HEK293 (cell line): Measurements from ENCODE around the gene KIF7.

Experiments used
- CTCF ChIA-PET: fragments of 350-600 bp; formaldehyde crosslinking; extraction: SDS; loops from one replicate; lab custom pipeline; 2021; ENCODE audit warnings: antibody characterized with exemption; lab: Yijun Ruan, JAX
- POLR2A ChIA-PET: fragments of 300-600 bp; formaldehyde crosslinking; extraction: SDS; loops from one replicate; lab custom pipeline; 2020; ENCODE audit warnings: antibody characterized with exemption, inconsistent platforms; lab: Yijun Ruan, JAX
- H3K27ac ChIP-seq: fragments of 200-500 bp; sonication (Bioruptor generic); 2 replicates; pipeline ENCODE4 v1.5.1; 2014; ENCODE audit warnings: low read depth, low read length, control low read depth, inconsistent platforms; ENCODE audit errors: extremely low read depth
- H3K36me3 ChIP-seq, 2 experiments: fragments of 200-500 bp in 1 of 2; sonication (Bioruptor generic) in 1 of 2; 1 replicate in 1 of 2; 2 replicates in 1 of 2; pipeline ENCODE4 v1.5.1; 2014 to 2017; ENCODE audit warnings: inconsistent platforms in 2 of 2, low read length in 2 of 2; ENCODE audit not compliant: control insufficient read depth in 2 of 2, insufficient read depth in 1 of 2
- H3K4me1 ChIP-seq: fragments of 200-500 bp; sonication (Bioruptor generic); 2 replicates; pipeline ENCODE4 v1.5.1; 2014; ENCODE audit warnings: mild to moderate bottlenecking, low read length, inconsistent platforms; ENCODE audit not compliant: control insufficient read depth, insufficient read depth
- H3K4me3 ChIP-seq: 2 replicates; pipeline ENCODE4 v1.5.1; 2011; ENCODE audit warnings: low read depth, mild to moderate bottlenecking, control low read depth, low read length, moderate library complexity
- H3K9me3 ChIP-seq: fragments of 200-500 bp; sonication (Bioruptor generic); 2 replicates; pipeline ENCODE4 v1.5.1; 2014; ENCODE audit warnings: low read depth, low read length, inconsistent platforms; ENCODE audit not compliant: control insufficient read depth, insufficient read depth
- BCL11A ChIP-seq: fragments of 450-650 bp; formaldehyde crosslinking; IDR thresholded peaks from 2 replicates; pipeline ENCODE4 v1.5.1; 2016; ENCODE audit warnings: low read depth, missing biosample characterization, missing genetic modification characterization
- BCL11B ChIP-seq: fragments of 450-650 bp; formaldehyde crosslinking; IDR thresholded peaks from 2 replicates; pipeline ENCODE4 v1.5.1; 2016; ENCODE audit warnings: low read depth, missing biosample characterization, missing genetic modification characterization
- GLIS1 ChIP-seq: fragments of 450-650 bp; formaldehyde crosslinking; IDR thresholded peaks from 2 replicates; pipeline ENCODE4 v1.5.1; 2016; ENCODE audit warnings: missing biosample characterization, missing genetic modification characterization
- HOXC10 ChIP-seq: sonication (generic); formaldehyde crosslinking; IDR thresholded peaks from 2 replicates; pipeline ENCODE4 v1.8.1; 2023; ENCODE audit warnings: mild to moderate bottlenecking, missing genetic modification reagents
- SCRT1 ChIP-seq: fragments of 450-650 bp; formaldehyde crosslinking; IDR thresholded peaks from 2 replicates; pipeline ENCODE4 v1.5.1; 2016; ENCODE audit warnings: missing biosample characterization, missing genetic modification characterization, borderline replicate concordance
- ZBTB17 ChIP-seq: fragments of 450-650 bp; formaldehyde crosslinking; IDR thresholded peaks from 2 replicates; pipeline ENCODE4 v1.5.1; 2016; ENCODE audit warnings: missing biosample characterization, missing genetic modification characterization
- ZBTB21 ChIP-seq: fragments of 450-650 bp; formaldehyde crosslinking; IDR thresholded peaks from 2 replicates; pipeline ENCODE4 v1.5.1; 2017; ENCODE audit warnings: missing biosample characterization, missing genetic modification characterization
- ZNF184 ChIP-seq: fragments of 450-650 bp; IDR thresholded peaks from 2 replicates; pipeline ENCODE4 v1.5.1; 2018; ENCODE audit warnings: missing biosample characterization, mild to moderate bottlenecking, missing genetic modification characterization
- ZNF214 ChIP-seq: fragments of 450-650 bp; formaldehyde crosslinking; IDR thresholded peaks from 2 replicates; pipeline ENCODE4 v1.5.1; 2017; ENCODE audit warnings: missing biosample characterization, mild to moderate bottlenecking, missing genetic modification characterization, borderline replicate concordance
- ZNF24 ChIP-seq: fragments of 450-650 bp; formaldehyde crosslinking; IDR thresholded peaks from 2 replicates; pipeline ENCODE4 v1.5.1; 2016; ENCODE audit warnings: missing biosample characterization, missing genetic modification characterization
- ZNF623 ChIP-seq: fragments of 450-650 bp; formaldehyde crosslinking; IDR thresholded peaks from 2 replicates; pipeline ENCODE4 v1.5.1; 2016; ENCODE audit warnings: missing biosample characterization, missing genetic modification characterization
- ZNF658 ChIP-seq: fragments of 450-650 bp; formaldehyde crosslinking; IDR thresholded peaks from 2 replicates; pipeline ENCODE4; 2016; ENCODE audit warnings: missing biosample characterization, missing genetic modification characterization
- ZNF670 ChIP-seq: fragments of 450-650 bp; formaldehyde crosslinking; IDR thresholded peaks from 2 replicates; pipeline ENCODE4 v1.5.1; 2016; ENCODE audit warnings: missing biosample characterization, missing genetic modification characterization, low read depth
- ZNF776 ChIP-seq: fragments of 450-650 bp; formaldehyde crosslinking; IDR thresholded peaks from 2 replicates; pipeline ENCODE4 v1.5.0; 2017; ENCODE audit warnings: missing biosample characterization, missing genetic modification characterization, borderline replicate concordance
- ZNF777 ChIP-seq: fragments of 450-650 bp; formaldehyde crosslinking; IDR thresholded peaks from 2 replicates; pipeline ENCODE4 v1.5.1; 2017; ENCODE audit warnings: missing biosample characterization, missing genetic modification characterization, borderline replicate concordance
- ZSCAN16 ChIP-seq: fragments of 450-650 bp; formaldehyde crosslinking; IDR thresholded peaks from 2 replicates; pipeline ENCODE4 v1.5.1; 2016; ENCODE audit warnings: missing biosample characterization, missing genetic modification characterization
- ZSCAN30 ChIP-seq: fragments of 450-650 bp; IDR thresholded peaks from 2 replicates; pipeline ENCODE4 v1.5.1; 2018; ENCODE audit warnings: missing biosample characterization, mild to moderate bottlenecking, missing genetic modification characterization, moderate library complexity
- TF ChIP-seq, protein P1 (sequence below): fragments of 450-650 bp; formaldehyde crosslinking; IDR thresholded peaks from 2 replicates; pipeline ENCODE4 v1.5.1; 2016; ENCODE audit warnings: missing biosample characterization, missing genetic modification characterization
- TF ChIP-seq, protein P2 (sequence below): fragments of 450-650 bp; IDR thresholded peaks from 2 replicates; pipeline ENCODE4 v1.5.1; 2018; ENCODE audit warnings: missing biosample characterization, mild to moderate bottlenecking, missing genetic modification characterization
- TF ChIP-seq, protein P3 (sequence below): IDR thresholded peaks from 2 replicates; pipeline ENCODE4 v1.6.1; 2011; ENCODE audit warnings: mild to moderate bottlenecking, low read depth, low read length, borderline replicate concordance
- TF ChIP-seq, protein P4 (sequence below): fragments of 450-650 bp; formaldehyde crosslinking; IDR thresholded peaks from 2 replicates; pipeline ENCODE4 v1.5.1; 2016; ENCODE audit warnings: missing biosample characterization, missing genetic modification characterization
- TF ChIP-seq, protein P5 (sequence below): fragments of 450-650 bp; formaldehyde crosslinking; conservative IDR thresholded peaks from 2 replicates; pipeline ENCODE4 v1.5.1; 2016; ENCODE audit warnings: low read depth, missing biosample characterization, missing genetic modification characterization
- TF ChIP-seq, protein P6 (sequence below): fragments of 450-650 bp; formaldehyde crosslinking; IDR thresholded peaks from 2 replicates; pipeline ENCODE4 v1.5.1; 2016; ENCODE audit warnings: missing biosample characterization, missing genetic modification characterization

The KIF7 gene

DNA sequence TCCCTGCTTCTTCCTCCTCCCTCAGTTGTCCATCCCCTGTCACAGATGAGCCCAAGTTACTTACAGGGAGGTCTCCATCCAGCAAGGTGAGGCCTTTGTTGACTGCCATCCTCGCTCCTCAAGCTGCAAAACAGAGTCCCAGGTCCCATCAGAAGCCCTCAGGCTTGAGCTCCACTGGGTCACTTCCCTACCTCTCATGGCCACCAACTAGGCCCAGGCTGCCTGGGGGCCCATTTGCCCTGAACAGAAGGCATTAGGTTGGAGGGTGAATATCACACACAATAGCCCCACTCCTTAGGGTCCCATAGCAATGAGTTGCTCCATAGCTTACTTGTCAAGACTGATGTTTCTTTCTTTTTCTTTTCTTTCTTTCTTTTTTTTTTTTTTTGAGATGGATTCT is 22.1 kb upstream of the KIF7 start:
- TF ChIP-seq BCL11A (tag by site-specific recombination) (no peak), ZSCAN30 (no peak), ZSCAN16 (tag by site-specific recombination) (no peak), ZBTB21 (tag by site-specific recombination) (no peak), ZBTB17 (no peak), ZNF184 (tag by site-specific recombination) (no peak), ZNF670 (tag by site-specific recombination) (no peak), SCRT1 (no peak), HOXC10 (no peak), GLIS1 (tag by site-specific recombination) (no peak), ZNF623 (tag by site-specific recombination) (no peak), ZNF658 (no peak), ZNF24 (no peak)
- TF ChIP-seq, protein P1, sequence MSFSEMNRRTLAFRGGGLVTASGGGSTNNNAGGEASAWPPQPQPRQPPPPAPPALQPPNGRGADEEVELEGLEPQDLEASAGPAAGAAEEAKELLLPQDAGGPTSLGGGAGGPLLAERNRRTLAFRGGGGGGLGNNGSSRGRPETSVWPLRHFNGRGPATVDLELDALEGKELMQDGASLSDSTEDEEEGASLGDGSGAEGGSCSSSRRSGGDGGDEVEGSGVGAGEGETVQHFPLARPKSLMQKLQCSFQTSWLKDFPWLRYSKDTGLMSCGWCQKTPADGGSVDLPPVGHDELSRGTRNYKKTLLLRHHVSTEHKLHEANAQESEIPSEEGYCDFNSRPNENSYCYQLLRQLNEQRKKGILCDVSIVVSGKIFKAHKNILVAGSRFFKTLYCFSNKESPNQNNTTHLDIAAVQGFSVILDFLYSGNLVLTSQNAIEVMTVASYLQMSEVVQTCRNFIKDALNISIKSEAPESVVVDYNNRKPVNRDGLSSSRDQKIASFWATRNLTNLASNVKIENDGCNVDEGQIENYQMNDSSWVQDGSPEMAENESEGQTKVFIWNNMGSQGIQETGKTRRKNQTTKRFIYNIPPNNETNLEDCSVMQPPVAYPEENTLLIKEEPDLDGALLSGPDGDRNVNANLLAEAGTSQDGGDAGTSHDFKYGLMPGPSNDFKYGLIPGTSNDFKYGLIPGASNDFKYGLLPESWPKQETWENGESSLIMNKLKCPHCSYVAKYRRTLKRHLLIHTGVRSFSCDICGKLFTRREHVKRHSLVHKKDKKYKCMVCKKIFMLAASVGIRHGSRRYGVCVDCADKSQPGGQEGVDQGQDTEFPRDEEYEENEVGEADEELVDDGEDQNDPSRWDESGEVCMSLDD (tag by site-specific recombination): no peak
- TF ChIP-seq, protein P2, sequence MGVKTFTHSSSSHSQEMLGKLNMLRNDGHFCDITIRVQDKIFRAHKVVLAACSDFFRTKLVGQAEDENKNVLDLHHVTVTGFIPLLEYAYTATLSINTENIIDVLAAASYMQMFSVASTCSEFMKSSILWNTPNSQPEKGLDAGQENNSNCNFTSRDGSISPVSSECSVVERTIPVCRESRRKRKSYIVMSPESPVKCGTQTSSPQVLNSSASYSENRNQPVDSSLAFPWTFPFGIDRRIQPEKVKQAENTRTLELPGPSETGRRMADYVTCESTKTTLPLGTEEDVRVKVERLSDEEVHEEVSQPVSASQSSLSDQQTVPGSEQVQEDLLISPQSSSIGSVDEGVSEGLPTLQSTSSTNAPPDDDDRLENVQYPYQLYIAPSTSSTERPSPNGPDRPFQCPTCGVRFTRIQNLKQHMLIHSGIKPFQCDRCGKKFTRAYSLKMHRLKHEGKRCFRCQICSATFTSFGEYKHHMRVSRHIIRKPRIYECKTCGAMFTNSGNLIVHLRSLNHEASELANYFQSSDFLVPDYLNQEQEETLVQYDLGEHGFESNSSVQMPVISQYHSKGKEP: no peak
- TF ChIP-seq, protein P3, sequence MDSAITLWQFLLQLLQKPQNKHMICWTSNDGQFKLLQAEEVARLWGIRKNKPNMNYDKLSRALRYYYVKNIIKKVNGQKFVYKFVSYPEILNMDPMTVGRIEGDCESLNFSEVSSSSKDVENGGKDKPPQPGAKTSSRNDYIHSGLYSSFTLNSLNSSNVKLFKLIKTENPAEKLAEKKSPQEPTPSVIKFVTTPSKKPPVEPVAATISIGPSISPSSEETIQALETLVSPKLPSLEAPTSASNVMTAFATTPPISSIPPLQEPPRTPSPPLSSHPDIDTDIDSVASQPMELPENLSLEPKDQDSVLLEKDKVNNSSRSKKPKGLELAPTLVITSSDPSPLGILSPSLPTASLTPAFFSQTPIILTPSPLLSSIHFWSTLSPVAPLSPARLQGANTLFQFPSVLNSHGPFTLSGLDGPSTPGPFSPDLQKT: no peak
- Histone ChIP-seq H3K27ac (no peak overlapping the region), H3K4me1 (no peaks in the 10 kb centered on the region), H3K4me3 (no peak overlapping the region), H3K36me3 (no peaks in the 10 kb centered on the region; a peak in 1 of 3 replicates), H3K9me3 (no peaks in the 10 kb centered on the region)
- ChIA-PET POLR2A (interaction anchor here (0.7 kb wide), 1 partner anchor 9 kb away, joined by 4 read pairs; no protein-coding TSS in a partner anchor), CTCF (no interaction called here)

DNA sequence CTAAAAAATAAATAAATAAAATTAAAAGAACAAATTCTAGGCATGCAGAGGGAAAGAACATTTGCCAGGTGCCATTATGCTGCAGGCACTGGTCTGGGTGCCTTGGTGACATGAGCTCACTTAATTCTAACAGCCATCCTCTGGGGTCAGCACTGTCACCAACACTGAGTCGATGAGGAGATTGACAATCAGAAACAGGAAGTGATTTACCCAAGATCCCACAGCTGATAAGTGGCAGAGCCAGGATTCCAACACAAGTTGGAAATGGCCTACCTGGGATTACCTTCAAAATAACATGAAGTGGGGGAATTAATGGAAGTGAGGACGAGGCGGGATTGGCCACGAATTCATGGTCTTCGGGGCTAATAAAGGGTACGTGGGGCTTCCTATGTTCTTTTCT is 20.3 kb upstream of the KIF7 start:
- Histone ChIP-seq H3K27ac (no peak overlapping the region), H3K4me3 (no peak overlapping the region), H3K9me3 (no peaks in the 10 kb centered on the region), H3K36me3 (no peaks in the 10 kb centered on the region), H3K4me1 (no peaks in the 10 kb centered on the region)
- ChIA-PET CTCF (interaction anchor here (0.7 to 5.0 kb wide), 3 partner anchors 13 to 439 kb away, joined by 3 to 31 read pairs (median 3); no protein-coding TSS in a partner anchor), POLR2A (no interaction called here)
- no peak for TF ChIP-seq ZNF776
- no peak for TF ChIP-seq ZNF214 (tag by site-specific recombination)
- TF ChIP-seq, protein P4, sequence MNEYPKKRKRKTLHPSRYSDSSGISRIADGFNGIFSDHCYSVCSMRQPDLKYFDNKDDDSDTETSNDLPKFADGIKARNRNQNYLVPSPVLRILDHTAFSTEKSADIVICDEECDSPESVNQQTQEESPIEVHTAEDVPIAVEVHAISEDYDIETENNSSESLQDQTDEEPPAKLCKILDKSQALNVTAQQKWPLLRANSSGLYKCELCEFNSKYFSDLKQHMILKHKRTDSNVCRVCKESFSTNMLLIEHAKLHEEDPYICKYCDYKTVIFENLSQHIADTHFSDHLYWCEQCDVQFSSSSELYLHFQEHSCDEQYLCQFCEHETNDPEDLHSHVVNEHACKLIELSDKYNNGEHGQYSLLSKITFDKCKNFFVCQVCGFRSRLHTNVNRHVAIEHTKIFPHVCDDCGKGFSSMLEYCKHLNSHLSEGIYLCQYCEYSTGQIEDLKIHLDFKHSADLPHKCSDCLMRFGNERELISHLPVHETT (tag by site-specific recombination): no peak
- no peak for TF ChIP-seq ZNF670 (tag by site-specific recombination)
- no peak for TF ChIP-seq BCL11B (tag by site-specific recombination)
- TF ChIP-seq, protein P5, sequence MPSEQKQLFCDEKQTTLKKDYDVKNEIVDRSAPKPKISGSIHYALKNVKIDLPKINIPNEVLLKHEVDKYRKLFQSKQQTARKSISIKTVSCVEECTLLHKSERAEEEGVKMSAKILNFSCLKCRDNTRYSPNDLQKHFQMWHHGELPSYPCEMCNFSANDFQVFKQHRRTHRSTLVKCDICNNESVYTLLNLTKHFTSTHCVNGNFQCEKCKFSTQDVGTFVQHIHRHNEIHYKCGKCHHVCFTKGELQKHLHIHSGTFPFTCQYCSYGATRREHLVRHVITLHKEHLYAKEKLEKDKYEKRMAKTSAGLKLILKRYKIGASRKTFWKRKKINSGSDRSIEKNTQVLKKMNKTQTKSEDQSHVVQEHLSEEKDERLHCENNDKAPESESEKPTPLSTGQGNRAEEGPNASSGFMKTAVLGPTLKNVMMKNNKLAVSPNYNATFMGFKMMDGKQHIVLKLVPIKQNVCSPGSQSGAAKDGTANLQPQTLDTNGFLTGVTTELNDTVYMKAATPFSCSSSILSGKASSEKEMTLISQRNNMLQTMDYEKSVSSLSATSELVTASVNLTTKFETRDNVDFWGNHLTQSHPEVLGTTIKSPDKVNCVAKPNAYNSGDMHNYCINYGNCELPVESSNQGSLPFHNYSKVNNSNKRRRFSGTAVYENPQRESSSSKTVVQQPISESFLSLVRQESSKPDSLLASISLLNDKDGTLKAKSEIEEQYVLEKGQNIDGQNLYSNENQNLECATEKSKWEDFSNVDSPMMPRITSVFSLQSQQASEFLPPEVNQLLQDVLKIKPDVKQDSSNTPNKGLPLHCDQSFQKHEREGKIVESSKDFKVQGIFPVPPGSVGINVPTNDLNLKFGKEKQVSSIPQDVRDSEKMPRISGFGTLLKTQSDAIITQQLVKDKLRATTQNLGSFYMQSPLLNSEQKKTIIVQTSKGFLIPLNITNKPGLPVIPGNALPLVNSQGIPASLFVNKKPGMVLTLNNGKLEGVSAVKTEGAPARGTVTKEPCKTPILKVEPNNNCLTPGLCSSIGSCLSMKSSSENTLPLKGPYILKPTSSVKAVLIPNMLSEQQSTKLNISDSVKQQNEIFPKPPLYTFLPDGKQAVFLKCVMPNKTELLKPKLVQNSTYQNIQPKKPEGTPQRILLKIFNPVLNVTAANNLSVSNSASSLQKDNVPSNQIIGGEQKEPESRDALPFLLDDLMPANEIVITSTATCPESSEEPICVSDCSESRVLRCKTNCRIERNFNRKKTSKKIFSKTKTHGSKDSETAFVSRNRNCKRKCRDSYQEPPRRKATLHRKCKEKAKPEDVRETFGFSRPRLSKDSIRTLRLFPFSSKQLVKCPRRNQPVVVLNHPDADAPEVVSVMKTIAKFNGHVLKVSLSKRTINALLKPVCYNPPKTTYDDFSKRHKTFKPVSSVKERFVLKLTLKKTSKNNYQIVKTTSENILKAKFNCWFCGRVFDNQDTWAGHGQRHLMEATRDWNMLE: no peak
- TF ChIP-seq, protein P6, sequence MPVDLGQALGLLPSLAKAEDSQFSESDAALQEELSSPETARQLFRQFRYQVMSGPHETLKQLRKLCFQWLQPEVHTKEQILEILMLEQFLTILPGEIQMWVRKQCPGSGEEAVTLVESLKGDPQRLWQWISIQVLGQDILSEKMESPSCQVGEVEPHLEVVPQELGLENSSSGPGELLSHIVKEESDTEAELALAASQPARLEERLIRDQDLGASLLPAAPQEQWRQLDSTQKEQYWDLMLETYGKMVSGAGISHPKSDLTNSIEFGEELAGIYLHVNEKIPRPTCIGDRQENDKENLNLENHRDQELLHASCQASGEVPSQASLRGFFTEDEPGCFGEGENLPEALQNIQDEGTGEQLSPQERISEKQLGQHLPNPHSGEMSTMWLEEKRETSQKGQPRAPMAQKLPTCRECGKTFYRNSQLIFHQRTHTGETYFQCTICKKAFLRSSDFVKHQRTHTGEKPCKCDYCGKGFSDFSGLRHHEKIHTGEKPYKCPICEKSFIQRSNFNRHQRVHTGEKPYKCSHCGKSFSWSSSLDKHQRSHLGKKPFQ (tag by site-specific recombination): no peak
- TF ChIP-seq ZNF777 (tag by site-specific recombination): no peak
